OCI-LY3 (cell line): ENCODE measurements around the gene DAO.

Experiments used
- H2AFZ ChIP-seq: fragments of 200-600, 300-600 bp; shearing (Covaris generic); 2 replicates; pipeline ENCODE4 v1.6.0; 2014; ENCODE audit warnings: antibody characterized with exemption, low read depth, low read length
- H3K27ac ChIP-seq: fragments of 200-600, 300-600 bp; sonication (generic); 2 replicates; pipeline ENCODE4 v1.5.1; 2014; ENCODE audit warnings: mild to moderate bottlenecking, low read length, moderate library complexity, mixed read lengths
- H3K27me3 ChIP-seq: fragments of 200-600, 300-600 bp; sonication (generic); 2 replicates; pipeline ENCODE4 v1.6.1; 2014; ENCODE audit warnings: low read depth, low read length, mixed read lengths
- H3K36me3 ChIP-seq: fragments of 200-600, 300-600 bp; sonication (generic); replicated peaks from 2 replicates; pipeline ENCODE3; 2014; ENCODE audit warnings: low read depth, low read length, mixed read lengths
- H3K4me1 ChIP-seq: fragments of 300-600, 200-600 bp; sonication (generic); 2 replicates; pipeline ENCODE4 v1.6.1; 2014; ENCODE audit warnings: low read length, mixed read lengths
- H3K4me2 ChIP-seq: fragments of 200-600, 300-600 bp; sonication (generic); 2 replicates; pipeline ENCODE4 v1.6.1; 2014; ENCODE audit warnings: low read length, mixed read lengths
- H3K4me3 ChIP-seq: fragments of 300-600, 200-600 bp; sonication (generic); 2 replicates; pipeline ENCODE4 v1.5.1; 2014; ENCODE audit warnings: antibody characterized with exemption, mild to moderate bottlenecking, low read length, moderate library complexity
- H3K79me2 ChIP-seq: fragments of 300-600, 200-600 bp; shearing (Covaris generic); 2 replicates; pipeline ENCODE4 v1.6.1; 2014; ENCODE audit warnings: mild to moderate bottlenecking, low read length, mixed read lengths
- H3K9ac ChIP-seq: fragments of 300-600, 200-600 bp; shearing (Covaris generic); 2 replicates; pipeline ENCODE4 v1.6.0; 2014; ENCODE audit warnings: mild to moderate bottlenecking, low read length, moderate library complexity
- H3K9me3 ChIP-seq: fragments of 200-600, 300-600 bp; shearing (Covaris generic); 2 replicates; pipeline ENCODE4 v1.6.1; 2014; ENCODE audit warnings: low read length, mixed read lengths; ENCODE audit not compliant: insufficient read depth
- H4K20me1 ChIP-seq: fragments of 200-600, 300-600 bp; sonication (generic); 2 replicates; pipeline ENCODE4 v1.6.1; 2016; ENCODE audit warnings: low read length, mixed read lengths; ENCODE audit not compliant: insufficient read depth
- EZH2phosphoT487 ChIP-seq: fragments of 200-600 bp; shearing (Covaris generic); IDR thresholded peaks from 2 replicates; pipeline ENCODE4 v1.6.1; 2018; ENCODE audit warnings: antibody characterized with exemption, mixed run types, low read depth
- TF ChIP-seq, protein P1 (sequence below): fragments of 200-600, 300-600 bp; sonication (generic); IDR thresholded peaks from 2 replicates; pipeline ENCODE4 v1.5.1; 2014; ENCODE audit warnings: antibody characterized with exemption, low read length, low read depth

DAO gene

DNA sequence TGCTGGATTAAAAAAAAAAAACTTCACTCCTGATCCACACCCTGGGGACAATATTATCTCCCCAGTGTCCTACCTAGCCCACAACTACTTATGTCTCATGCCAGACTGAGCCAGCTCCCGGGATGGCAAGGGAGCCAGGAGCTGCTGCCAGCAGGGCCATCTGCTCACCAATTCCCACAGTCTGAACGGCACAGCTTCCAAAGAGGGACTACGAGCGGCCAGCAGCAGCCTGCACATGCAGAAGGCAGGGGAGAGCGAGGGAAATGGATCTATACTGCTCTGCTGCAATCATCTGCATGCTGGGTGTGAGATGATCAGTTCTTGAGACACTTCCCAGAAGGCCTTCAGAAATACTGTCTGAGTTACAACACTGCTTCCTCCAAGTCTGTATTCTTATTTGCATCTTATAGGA lies 33.6 kb upstream of the DAO start:
- TF ChIP-seq, protein P1, sequence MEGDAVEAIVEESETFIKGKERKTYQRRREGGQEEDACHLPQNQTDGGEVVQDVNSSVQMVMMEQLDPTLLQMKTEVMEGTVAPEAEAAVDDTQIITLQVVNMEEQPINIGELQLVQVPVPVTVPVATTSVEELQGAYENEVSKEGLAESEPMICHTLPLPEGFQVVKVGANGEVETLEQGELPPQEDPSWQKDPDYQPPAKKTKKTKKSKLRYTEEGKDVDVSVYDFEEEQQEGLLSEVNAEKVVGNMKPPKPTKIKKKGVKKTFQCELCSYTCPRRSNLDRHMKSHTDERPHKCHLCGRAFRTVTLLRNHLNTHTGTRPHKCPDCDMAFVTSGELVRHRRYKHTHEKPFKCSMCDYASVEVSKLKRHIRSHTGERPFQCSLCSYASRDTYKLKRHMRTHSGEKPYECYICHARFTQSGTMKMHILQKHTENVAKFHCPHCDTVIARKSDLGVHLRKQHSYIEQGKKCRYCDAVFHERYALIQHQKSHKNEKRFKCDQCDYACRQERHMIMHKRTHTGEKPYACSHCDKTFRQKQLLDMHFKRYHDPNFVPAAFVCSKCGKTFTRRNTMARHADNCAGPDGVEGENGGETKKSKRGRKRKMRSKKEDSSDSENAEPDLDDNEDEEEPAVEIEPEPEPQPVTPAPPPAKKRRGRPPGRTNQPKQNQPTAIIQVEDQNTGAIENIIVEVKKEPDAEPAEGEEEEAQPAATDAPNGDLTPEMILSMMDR: no peak
- no peak for TF ChIP-seq EZH2phosphoT487
- no peaks in the 10 kb centered on the region for H3K9me3 ChIP-seq

DNA sequence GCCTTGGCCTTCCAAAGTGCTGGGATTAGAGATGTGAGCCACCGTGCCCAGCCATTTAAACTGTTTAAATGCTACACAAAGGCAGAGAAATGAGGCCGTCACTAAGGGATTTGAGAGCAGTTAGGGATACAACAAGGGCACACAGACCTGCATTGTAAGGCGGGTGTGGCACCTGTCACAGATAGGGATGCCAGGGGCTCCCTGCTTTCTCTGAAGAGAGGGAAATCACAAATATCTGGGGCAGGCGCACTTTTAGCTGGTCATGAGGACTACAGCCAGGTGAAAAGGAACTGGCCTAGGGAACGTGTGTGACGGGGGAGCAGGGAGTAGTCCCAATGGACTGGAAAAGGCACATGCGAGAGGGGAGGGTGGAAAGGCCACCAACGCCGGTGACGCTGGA lies 32.2 kb upstream of the DAO start:
- Histone ChIP-seq H3K27me3 (no peaks in the 10 kb centered on the region), H3K9me3 (no peaks in the 10 kb centered on the region), H3K4me3 (no peak overlapping the region), H3K4me2 (no peak overlapping the region), H3K79me2 (0 out of 2 replicates have a peak, but pooled peaks cover under 1% of the 10 kb centered on the region), H3K4me1 (peaks cover 21% of the 10 kb centered on the region), H3K27ac (no peak overlapping the region), H4K20me1 (no peaks in the 10 kb centered on the region), H2AFZ (no peak overlapping the region), H3K9ac (no peak overlapping the region), H3K36me3 (peaks cover 17% of the 10 kb centered on the region)
- no peak for TF ChIP-seq EZH2phosphoT487
- TF ChIP-seq, protein P1: no peak

More for the DNA sequence above, 33.6 kb upstream of the DAO start:
- Histone ChIP-seq H4K20me1 (no peaks in the 10 kb centered on the region), H3K36me3 (peaks cover 17% of the 10 kb centered on the region), H3K27me3 (no peaks in the 10 kb centered on the region), H3K9ac (no peak overlapping the region), H3K79me2 (no peaks in the 10 kb centered on the region), H3K4me1 (peaks cover 16% of the 10 kb centered on the region), H3K27ac (no peak overlapping the region), H2AFZ (no peak overlapping the region), H3K4me2 (no peak overlapping the region), H3K4me3 (no peak overlapping the region)

DNA sequence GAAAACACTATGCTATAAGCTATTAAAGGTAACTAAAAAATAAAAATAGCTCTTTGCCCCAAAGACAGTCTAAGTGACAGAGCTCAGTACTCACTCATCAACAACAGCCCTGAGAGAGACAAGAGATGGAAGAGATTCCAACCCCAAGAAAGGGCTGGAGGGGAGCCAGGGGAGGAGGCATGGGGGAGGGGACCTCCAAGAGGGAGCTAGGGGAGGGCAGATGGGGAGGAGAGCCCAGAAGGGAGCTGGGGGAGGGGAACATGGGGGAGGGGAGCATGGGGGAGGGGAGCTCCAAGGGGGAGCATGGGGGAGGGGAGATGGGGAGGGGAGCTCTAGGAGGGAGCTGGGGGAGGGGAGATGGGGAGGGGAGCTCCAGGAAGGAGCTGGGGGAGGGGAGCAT lies 30.2 kb upstream of the DAO start:
- peaks cover 7% of the 10 kb centered on the region for H3K79me2 ChIP-seq
- no peak overlapping the region for H3K4me2 ChIP-seq
- H4K20me1 ChIP-seq: 0 out of 2 replicates have a peak, but pooled peaks cover 7% of the 10 kb centered on the region
- peaks cover 31% of the 10 kb centered on the region for H3K4me1 ChIP-seq
- TF ChIP-seq, protein P1: no peak
- no peak for TF ChIP-seq EZH2phosphoT487
- peaks cover 18% of the 10 kb centered on the region for H3K36me3 ChIP-seq
- H3K9ac ChIP-seq: no peak overlapping the region
- no peak overlapping the region for H2AFZ ChIP-seq
- H3K27me3 ChIP-seq: no peaks in the 10 kb centered on the region
- H3K4me3 ChIP-seq: no peak overlapping the region
- no peak overlapping the region for H3K27ac ChIP-seq
- 0 out of 2 replicates have a peak, but pooled peaks cover under 1% of the 10 kb centered on the region for H3K9me3 ChIP-seq

DNA sequence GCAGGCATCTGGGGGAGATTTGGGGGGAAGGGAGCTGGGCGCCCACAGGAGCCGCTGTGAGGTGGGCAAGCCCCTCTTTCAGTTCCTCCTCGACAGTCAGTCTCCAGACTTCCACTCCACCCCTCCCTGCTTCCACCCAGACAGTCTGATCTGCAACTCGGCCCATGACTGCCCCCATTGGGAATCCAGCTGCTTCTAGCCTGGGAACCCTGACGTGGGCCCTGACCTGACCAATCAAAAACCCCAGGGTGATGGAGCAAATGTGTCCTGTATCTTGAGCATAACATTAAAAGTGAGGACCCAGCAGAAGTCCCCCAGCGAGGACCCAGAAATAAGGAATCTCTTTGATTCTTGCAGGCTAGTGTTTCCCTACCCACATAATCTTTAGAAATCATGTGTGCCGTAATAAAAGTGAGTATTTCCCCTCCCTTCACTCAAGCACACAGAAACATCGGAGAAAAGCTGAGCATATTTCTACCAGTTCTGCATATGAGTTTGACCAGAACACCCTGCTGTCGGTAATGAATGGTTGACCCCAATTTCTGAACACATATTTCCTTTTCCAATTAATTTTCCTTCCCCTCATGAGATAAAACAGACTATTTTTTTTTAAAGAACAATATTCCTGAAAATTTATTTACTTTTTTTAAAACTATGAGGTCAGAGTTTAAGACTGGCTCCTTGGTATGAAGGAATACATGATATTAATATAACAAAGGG lies 28.9 kb upstream of the DAO start:
- no peak for TF ChIP-seq EZH2phosphoT487
- TF ChIP-seq, protein P1: peak; percentile 33; the same call in 1 of the 2 replicates
- Histone ChIP-seq H4K20me1 (peaks cover 15% of the 10 kb centered on the region; the same call in 1 of the 2 replicates), H3K9ac (peak overlapping the region; percentile 57; the same call in 1 of the 2 replicates), H3K4me3 (peak overlapping the region; percentile 38; the same call in 1 of the 2 replicates), H3K9me3 (peaks cover 5% of the 10 kb centered on the region; the same call in 1 of the 2 replicates), H3K27ac (peak overlapping the region; percentile 56), H3K36me3 (peaks cover 26% of the 10 kb centered on the region), H3K27me3 (no peaks in the 10 kb centered on the region), H2AFZ (no peak overlapping the region), H3K4me2 (peak overlapping the region; percentile 61), H3K4me1 (peaks cover 37% of the 10 kb centered on the region), H3K79me2 (peaks cover 20% of the 10 kb centered on the region)
